Body of pancreas (tissue), 4 donors: ENCODE measurements around the gene JOSD2. TPM values are rescaled to one million over a fixed set of nuclear protein-coding genes. Genes with fewer than 3 reads are reported as not detected.

Experiments
- ATAC-seq: fragments of 150-250 bp; one replicate; pipeline ENCODE4 v1.9.1; 2016
- DNase-seq, 4 donors: peaks; one replicate each; pipeline ENCODE4 v3.0.0-alpha.2; 2019
- H3K27ac ChIP-seq, 4 donors: fragments of 200-600 bp; sonication (generic); 1 replicate in 3 of 4; 2 replicates in 1 of 4; pipeline versions ENCODE4 v1.5.1 to v1.6.1; 2016 to 2019; ENCODE audit warnings: mild to moderate bottlenecking in 1 of 4, mixed read lengths in 1 of 4, moderate library complexity in 1 of 4
- H3K27me3 ChIP-seq, 2 donors: fragments of 200-600 bp; sonication (generic); one replicate each; pipeline ENCODE4 v1.6.0; 2016; ENCODE audit warnings: mild to moderate bottlenecking in 1 of 2
- H3K36me3 ChIP-seq, 2 donors: fragments of 200-600 bp; sonication (generic); replicated peaks in 1 of 2; 2 replicates each; pipeline ENCODE4 v1.5.1; 2016; ENCODE audit warnings: low read depth in 2 of 2; ENCODE audit not compliant: insufficient read depth in 1 of 2
- H3K4me1 ChIP-seq: fragments of 200-600 bp; sonication (generic); one replicate; pipeline ENCODE4 v1.6.0; 2016
- H3K4me3 ChIP-seq, 2 donors: fragments of 200-600 bp; sonication (generic); 1 replicate in 1 of 2; 2 replicates in 1 of 2; pipeline ENCODE4 v1.5.1; 2016 to 2019
- H3K9me3 ChIP-seq, 3 donors: fragments of 200-600 bp; sonication (generic); 1 replicate in 2 of 3; 2 replicates in 1 of 3; pipeline ENCODE4 v1.5.1; 2016
- CTCF ChIP-seq, 7 experiments: fragments of 450-650 bp in 4 of 7; fragments of 200-600 bp in 3 of 7; sonication (generic) in 3 of 7; IDR thresholded peaks; one replicate each; pipeline ENCODE4 v1.5.1; 2016 to 2019; ENCODE audit warnings: antibody characterized with exemption in 7 of 7
- POLR2A ChIP-seq, 3 donors: fragments of 450-650 bp; IDR thresholded peaks; one replicate each; pipeline ENCODE4 v1.6.1; 2016; ENCODE audit warnings: antibody characterized with exemption in 3 of 3, mild to moderate bottlenecking in 2 of 3
- WGBS, 2 donors: methylation state at CpG; one replicate each; pipeline ENCODE4 v1.1.5; 2017; 5-methylcytosine and 5-hydroxymethylcytosine counted together
- intact Hi-C: fragments of 100-400 bp; cut with DNase I; formaldehyde crosslinking; loops from one replicate; pipeline ENCODE4 v1.15.1; 2023
- total RNA-seq, 2 donors: library from RNA; depleted of rRNA; stranded (reverse); fragments of >200 nt; gene quantifications; one replicate each; pipeline ENCODE4 v1.1.0, GENCODE V29; 2016

Gene JOSD2
- total RNA-seq, 2 donors from 2014 or later: 5.6 to 7.5 TPM

GRCh38 chr19:50494186-50495019 lies 16.6 kb downstream of the JOSD2 start:
- intact Hi-C loops: no loop called here
- H3K27ac ChIP-seq: no peak overlapping the region
- no peaks in the 10 kb centered on the region for H3K36me3 ChIP-seq
- ATAC-seq: no peak
- H3K9me3 ChIP-seq: no peaks in the 10 kb centered on the region
- DNase-seq: no peak
- no peaks in the 10 kb centered on the region for H3K27me3 ChIP-seq
- no peak overlapping the region for H3K4me3 ChIP-seq
- WGBS, 2 donors: 69 to 70% methylated on average over 7 of the region's 7 CpGs
- no peak for TF ChIP-seq CTCF (IDR thresholded peaks at IDR 0.05)
- TF ChIP-seq POLR2A (IDR thresholded peaks at IDR 0.05): no peak
- peaks cover 9% of the 10 kb centered on the region for H3K4me1 ChIP-seq

- no peaks in the 10 kb centered on the region for H3K27me3 ChIP-seq
- ATAC-seq: no peak
- H3K9me3 ChIP-seq: no peaks in the 10 kb centered on the region
- intact Hi-C loops: no loop called here
- WGBS, 2 donors: 79 to 92% methylated on average over 8 of the region's 8 CpGs
- TF ChIP-seq POLR2A (IDR thresholded peaks at IDR 0.05) (no peak), CTCF (IDR thresholded peaks at IDR 0.05) (no peak)
- DNase-seq: no peak
- H3K36me3 ChIP-seq: no peaks in the 10 kb centered on the region
- H3K4me1 ChIP-seq: peaks cover 9% of the 10 kb centered on the region
- no peak overlapping the region for H3K27ac ChIP-seq
- no peak overlapping the region for H3K4me3 ChIP-seq
These were observed 17.8 kb downstream of the JOSD2 start for GRCh38 chr19:50493171-50493570.

GRCh38 chr19:50492303-50493052 lies 18.5 kb downstream of the JOSD2 start:
- 22 to 28% methylated on average over 9 of the region's 12 CpGs for WGBS, 2 donors
- H3K27me3 ChIP-seq: no peaks in the 10 kb centered on the region
- DNase-seq: no peak
- peaks cover 9% of the 10 kb centered on the region for H3K4me1 ChIP-seq
- ATAC-seq: no peak
- H3K36me3 ChIP-seq: no peaks in the 10 kb centered on the region
- H3K4me3 ChIP-seq: no peak overlapping the region
- no peak overlapping the region for H3K27ac ChIP-seq
- no peaks in the 10 kb centered on the region for H3K9me3 ChIP-seq
- intact Hi-C loops: no loop called here
- no peak for TF ChIP-seq POLR2A (IDR thresholded peaks at IDR 0.05)
- no peak for TF ChIP-seq CTCF (IDR thresholded peaks at IDR 0.05)

GRCh38 chr19:50490991-50491472 lies 20.0 kb downstream of the JOSD2 start:
- Histone ChIP-seq H3K36me3 (no peaks in the 10 kb centered on the region), H3K4me1 (no peaks in the 10 kb centered on the region), H3K27me3 (no peaks in the 10 kb centered on the region), H3K9me3 (no peaks in the 10 kb centered on the region), H3K27ac (no peak overlapping the region), H3K4me3 (no peak overlapping the region)
- intact Hi-C loops: no loop called here
- 52 to 53% methylated on average over 26 of the region's 26 CpGs for WGBS, 2 donors
- TF ChIP-seq POLR2A (IDR thresholded peaks at IDR 0.05) (no peak), CTCF (IDR thresholded peaks at IDR 0.05) (no peak)
- ATAC-seq: no peak
- no peak for DNase-seq
